A549 (cell line): ENCODE data around the gene PTGR3.

Experiments used
- CEBPB ChIP-seq, 2 experiments: fragments of >200 bp in 1 of 2; sonication (Bioruptor Twin) in 1 of 2; formaldehyde crosslinking in 1 of 2; IDR thresholded peaks; 2 replicates each; pipeline ENCODE4 v1.6.1; 2012 to 2016
- CHD2 ChIP-seq: fragments of 150-350 bp; IDR thresholded peaks from 2 replicates; pipeline ENCODE4 v1.6.1; 2014; ENCODE audit warnings: low read length; ENCODE audit not compliant: partially characterized antibody
- EP300 ChIP-seq, 2 experiments: fragments of >200 bp; sonication (Bioruptor Twin); formaldehyde crosslinking; IDR thresholded peaks; 2 replicates in 1 of 2; 3 replicates in 1 of 2; pipeline ENCODE4 v1.6.1; 2016 to 2017
- FOSB ChIP-seq: fragments of 250-450 bp; sonication (Bioruptor Pico); IDR thresholded peaks from 2 replicates; pipeline ENCODE4 v1.5.0; 2020; ENCODE audit warnings: mild to moderate bottlenecking, moderate library complexity
- MAZ ChIP-seq: fragments of 150-350 bp; IDR thresholded peaks from 2 replicates; pipeline ENCODE4 v1.6.1; 2014; ENCODE audit warnings: antibody characterized with exemption, low read depth, low read length, borderline replicate concordance
- POLR2A ChIP-seq: IDR thresholded peaks from 2 replicates; pipeline ENCODE4 v1.6.1; 2012; ENCODE audit warnings: mild to moderate bottlenecking, low read length
- ZFP36 ChIP-seq: fragments of 450-650 bp; IDR thresholded peaks from 2 replicates; pipeline ENCODE4 v1.6.1; 2014; ENCODE audit warnings: borderline replicate concordance; ENCODE audit not compliant: partially characterized antibody
- ZNF302 ChIP-seq: fragments of 250-450 bp; sonication (Bioruptor Pico); IDR thresholded peaks from 2 replicates; pipeline ENCODE4 v1.9.0; 2021; ENCODE audit warnings: inconsistent platforms, mild to moderate bottlenecking, moderate library complexity
- TF ChIP-seq, protein P1 (sequence below): fragments of >200 bp; sonication (Bioruptor Twin); formaldehyde crosslinking; IDR thresholded peaks from 3 replicates; pipeline ENCODE4 v1.5.1; 2016
- TF ChIP-seq, protein P2 (sequence below): IDR thresholded peaks from 2 replicates; pipeline ENCODE4 v1.6.1; 2012; ENCODE audit warnings: low read depth, borderline replicate concordance
- TF ChIP-seq, protein P3 (sequence below): fragments of 450-650 bp; IDR thresholded peaks from 2 replicates; pipeline ENCODE4 v1.6.1; 2014; ENCODE audit warnings: antibody characterized with exemption

DNA sequence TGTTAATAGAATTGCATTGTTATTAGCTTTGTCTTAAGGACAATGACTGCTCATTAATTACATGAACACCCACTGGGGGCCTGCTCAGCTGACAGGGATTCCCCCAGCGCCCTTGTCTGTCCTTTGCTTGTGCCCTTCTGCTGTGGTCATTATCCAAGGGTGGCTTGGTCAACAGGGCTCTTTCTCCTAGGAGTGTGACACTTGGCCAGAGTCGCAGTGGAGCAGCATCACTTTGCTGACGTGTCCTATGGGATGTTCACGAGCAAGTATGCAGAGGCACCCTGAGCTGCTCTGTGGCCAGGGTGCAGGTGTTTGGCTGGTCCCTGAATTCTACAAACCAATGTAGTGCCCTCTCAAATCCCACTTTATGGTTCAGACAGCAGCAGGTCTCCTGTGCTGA is 46.0 kb downstream of the PTGR3 start:
- TF ChIP-seq EP300 (IDR thresholded peaks at IDR 0.05) (no peak), CEBPB (IDR thresholded peaks at IDR 0.05) (no peak), MAZ (no peak), POLR2A (no peak), ZNF302 (no peak), CHD2 (no peak), FOSB (CRISPR knock-in tag) (no peak), ZFP36 (no peak)
- TF ChIP-seq, protein P1, sequence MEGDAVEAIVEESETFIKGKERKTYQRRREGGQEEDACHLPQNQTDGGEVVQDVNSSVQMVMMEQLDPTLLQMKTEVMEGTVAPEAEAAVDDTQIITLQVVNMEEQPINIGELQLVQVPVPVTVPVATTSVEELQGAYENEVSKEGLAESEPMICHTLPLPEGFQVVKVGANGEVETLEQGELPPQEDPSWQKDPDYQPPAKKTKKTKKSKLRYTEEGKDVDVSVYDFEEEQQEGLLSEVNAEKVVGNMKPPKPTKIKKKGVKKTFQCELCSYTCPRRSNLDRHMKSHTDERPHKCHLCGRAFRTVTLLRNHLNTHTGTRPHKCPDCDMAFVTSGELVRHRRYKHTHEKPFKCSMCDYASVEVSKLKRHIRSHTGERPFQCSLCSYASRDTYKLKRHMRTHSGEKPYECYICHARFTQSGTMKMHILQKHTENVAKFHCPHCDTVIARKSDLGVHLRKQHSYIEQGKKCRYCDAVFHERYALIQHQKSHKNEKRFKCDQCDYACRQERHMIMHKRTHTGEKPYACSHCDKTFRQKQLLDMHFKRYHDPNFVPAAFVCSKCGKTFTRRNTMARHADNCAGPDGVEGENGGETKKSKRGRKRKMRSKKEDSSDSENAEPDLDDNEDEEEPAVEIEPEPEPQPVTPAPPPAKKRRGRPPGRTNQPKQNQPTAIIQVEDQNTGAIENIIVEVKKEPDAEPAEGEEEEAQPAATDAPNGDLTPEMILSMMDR = no peak
- TF ChIP-seq, protein P2, sequence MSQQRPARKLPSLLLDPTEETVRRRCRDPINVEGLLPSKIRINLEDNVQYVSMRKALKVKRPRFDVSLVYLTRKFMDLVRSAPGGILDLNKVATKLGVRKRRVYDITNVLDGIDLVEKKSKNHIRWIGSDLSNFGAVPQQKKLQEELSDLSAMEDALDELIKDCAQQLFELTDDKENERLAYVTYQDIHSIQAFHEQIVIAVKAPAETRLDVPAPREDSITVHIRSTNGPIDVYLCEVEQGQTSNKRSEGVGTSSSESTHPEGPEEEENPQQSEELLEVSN = no peak
- TF ChIP-seq, protein P3, sequence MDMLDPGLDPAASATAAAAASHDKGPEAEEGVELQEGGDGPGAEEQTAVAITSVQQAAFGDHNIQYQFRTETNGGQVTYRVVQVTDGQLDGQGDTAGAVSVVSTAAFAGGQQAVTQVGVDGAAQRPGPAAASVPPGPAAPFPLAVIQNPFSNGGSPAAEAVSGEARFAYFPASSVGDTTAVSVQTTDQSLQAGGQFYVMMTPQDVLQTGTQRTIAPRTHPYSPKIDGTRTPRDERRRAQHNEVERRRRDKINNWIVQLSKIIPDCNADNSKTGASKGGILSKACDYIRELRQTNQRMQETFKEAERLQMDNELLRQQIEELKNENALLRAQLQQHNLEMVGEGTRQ = no peak
